Fibroblast of skin of left quadriceps (primary cell): ENCODE data around the gene CLASRP.
"Not testable (repeated sequence)": the region's sequence is repeated elsewhere in the genome, so short reads cannot be mapped to it uniquely, and the experiment has no call there.

ENCODE experiments used
- DNase-seq, 2 experiments: peaks; one replicate each; pipeline ENCODE4 v3.0.0-alpha.2; 2013; ENCODE audit warnings: low read depth in 2 of 2

The CLASRP gene

GRCh38 chr19:45103508-45104319 lies 64.9 kb downstream of the CLASRP start:
- DNase-seq: no peak

GRCh38 chr19:45104658-45105349 lies 66.0 kb downstream of the CLASRP start:
- DNase-seq: no peak

- not testable (repeated sequence) for DNase-seq
Observed at GRCh38 chr19:45106363-45106762, 67.5 kb downstream of the CLASRP start.

GRCh38 chr19:45107621-45108150 lies 68.8 kb downstream of the CLASRP start:
- DNase-seq: no peak

- DNase-seq: no peak
Observed at GRCh38 chr19:45110851-45111266, 72.0 kb downstream of the CLASRP start.

GRCh38 chr19:45112111-45112827 lies 73.4 kb downstream of the CLASRP start:
- no peak for DNase-seq

- no peak for DNase-seq
Observed at GRCh38 chr19:45113628-45114027, 74.8 kb downstream of the CLASRP start.

- DNase-seq: no peak
Observed at GRCh38 chr19:45114116-45114515, 75.3 kb downstream of the CLASRP start.

GRCh38 chr19:45115809-45116615 lies 77.2 kb downstream of the CLASRP start:
- DNase-seq: no peak

- DNase-seq: no peak
Observed at GRCh38 chr19:45117167-45117594, 78.3 kb downstream of the CLASRP start.

- no peak for DNase-seq
Observed at GRCh38 chr19:45117671-45118070, 78.8 kb downstream of the CLASRP start.

GRCh38 chr19:45118106-45118505 lies 79.3 kb downstream of the CLASRP start:
- no peak for DNase-seq

- DNase-seq: not testable (repeated sequence)
Observed at GRCh38 chr19:45118591-45119355, 79.9 kb downstream of the CLASRP start.

GRCh38 chr19:45119582-45119981 lies 80.7 kb downstream of the CLASRP start:
- no peak for DNase-seq
